MM.1S (cell line): ENCODE results near the gene DLGAP1.

Experiments
- EZH2phosphoT487 ChIP-seq: fragments of 300-600 bp; sonication (generic); IDR thresholded peaks from 2 replicates; pipeline ENCODE4 v1.6.1; 2018; ENCODE audit warnings: antibody characterized with exemption, low read length
- TF ChIP-seq, protein P1 (sequence below): fragments of 300-600 bp; sonication (generic); IDR thresholded peaks from 2 replicates; pipeline ENCODE4 v1.5.1; 2016; ENCODE audit warnings: antibody characterized with exemption, low read length, mixed read lengths

DNA sequence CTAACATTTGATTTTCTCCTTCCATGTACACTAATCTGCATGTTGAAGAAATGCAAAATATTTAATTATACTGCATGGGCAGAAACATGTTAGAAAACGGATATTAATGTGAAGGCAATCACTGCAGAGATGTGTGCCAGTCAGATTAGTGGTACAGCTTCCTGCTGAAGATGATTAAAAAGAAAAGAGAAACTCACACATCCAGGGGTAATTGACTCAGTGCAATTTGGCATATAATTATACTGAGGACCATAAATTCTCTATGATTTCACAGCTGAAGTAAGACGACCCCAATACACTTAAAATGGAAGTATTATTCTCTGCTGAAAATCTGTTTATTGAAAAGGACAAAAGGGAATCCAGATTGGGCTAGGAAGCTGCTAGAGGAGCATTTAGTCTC lies 761.7 kb downstream of the DLGAP1 start:
- TF ChIP-seq, protein P1, sequence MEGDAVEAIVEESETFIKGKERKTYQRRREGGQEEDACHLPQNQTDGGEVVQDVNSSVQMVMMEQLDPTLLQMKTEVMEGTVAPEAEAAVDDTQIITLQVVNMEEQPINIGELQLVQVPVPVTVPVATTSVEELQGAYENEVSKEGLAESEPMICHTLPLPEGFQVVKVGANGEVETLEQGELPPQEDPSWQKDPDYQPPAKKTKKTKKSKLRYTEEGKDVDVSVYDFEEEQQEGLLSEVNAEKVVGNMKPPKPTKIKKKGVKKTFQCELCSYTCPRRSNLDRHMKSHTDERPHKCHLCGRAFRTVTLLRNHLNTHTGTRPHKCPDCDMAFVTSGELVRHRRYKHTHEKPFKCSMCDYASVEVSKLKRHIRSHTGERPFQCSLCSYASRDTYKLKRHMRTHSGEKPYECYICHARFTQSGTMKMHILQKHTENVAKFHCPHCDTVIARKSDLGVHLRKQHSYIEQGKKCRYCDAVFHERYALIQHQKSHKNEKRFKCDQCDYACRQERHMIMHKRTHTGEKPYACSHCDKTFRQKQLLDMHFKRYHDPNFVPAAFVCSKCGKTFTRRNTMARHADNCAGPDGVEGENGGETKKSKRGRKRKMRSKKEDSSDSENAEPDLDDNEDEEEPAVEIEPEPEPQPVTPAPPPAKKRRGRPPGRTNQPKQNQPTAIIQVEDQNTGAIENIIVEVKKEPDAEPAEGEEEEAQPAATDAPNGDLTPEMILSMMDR: no peak
- TF ChIP-seq EZH2phosphoT487: no peak
